NCI-H510A (cell line): ENCODE results near the gene RORB.

ENCODE experiments used
- DNase-seq: peaks from one replicate; lab custom pipeline; 2025; lab: John Stamatoyannopoulos, UW

Gene RORB

GRCh38 chr9:74719306-74719705 is 222.2 kb downstream of the RORB start:
- no peak for DNase-seq

GRCh38 chr9:74721696-74722660 is 224.8 kb downstream of the RORB start:
- DNase-seq, result no peak

- DNase-seq, result no peak
Measured at GRCh38 chr9:74724317-74724716, 227.2 kb downstream of the RORB start.

GRCh38 chr9:74726581-74726980 is 229.4 kb downstream of the RORB start:
- DNase-seq, result no peak

GRCh38 chr9:74728176-74728575 is 231.0 kb downstream of the RORB start:
- DNase-seq, result no peak

- no peak for DNase-seq
Measured at GRCh38 chr9:74729136-74729695, 232.1 kb downstream of the RORB start.

GRCh38 chr9:74735761-74736160 is 238.6 kb downstream of the RORB start:
- no peak for DNase-seq

GRCh38 chr9:74736646-74737045 is 239.5 kb downstream of the RORB start:
- no peak for DNase-seq

- DNase-seq, result no peak
Measured at GRCh38 chr9:74742191-74742790, 245.2 kb downstream of the RORB start.
